SK-N-SH treated with all-trans-retinoic acid at 6 μM for 48 hours (cell line): ENCODE measurements around the gene PIGM.

Experiments used
- CREB5 ChIP-seq: fragments of 250-450 bp; sonication (Bioruptor Pico); IDR thresholded peaks from 2 replicates; pipeline ENCODE4 v1.5.1; 2020; ENCODE audit warnings: low read depth, mild to moderate bottlenecking, moderate library complexity
- PATZ1 ChIP-seq: fragments of 250-450 bp; sonication (Bioruptor Pico); IDR thresholded peaks from 2 replicates; pipeline ENCODE4 v1.8.0; 2020; ENCODE audit warnings: mild to moderate bottlenecking, moderate library complexity, borderline replicate concordance
- POU6F1 ChIP-seq: fragments of 250-450 bp; sonication (Bioruptor Pico); IDR thresholded peaks from 2 replicates; pipeline ENCODE4 v1.8.0; 2021; ENCODE audit warnings: low read depth, mild to moderate bottlenecking, moderate library complexity, borderline replicate concordance
- RARB ChIP-seq: fragments of 250-450 bp; sonication (Bioruptor Pico); IDR thresholded peaks from 2 replicates; pipeline ENCODE4 v1.8.0; 2021; ENCODE audit warnings: mild to moderate bottlenecking, moderate library complexity
- ZFP30 ChIP-seq: fragments of 450-650 bp; formaldehyde crosslinking; IDR thresholded peaks from 2 replicates; pipeline ENCODE4 v1.5.0; 2022; ENCODE audit warnings: mild to moderate bottlenecking, moderate library complexity

GRCh38 chr1:160047111-160047991 is 15.6 kb upstream of the PIGM start:
- no peak for TF ChIP-seq CREB5
- no peak for TF ChIP-seq PATZ1
- TF ChIP-seq RARB (CRISPR knock-in tag) = no peak
- no peak for TF ChIP-seq POU6F1 (CRISPR knock-in tag)
- no peak for TF ChIP-seq ZFP30
